ENCODE measurements around the gene FLT3. TPM values are rescaled to one million over a fixed set of nuclear protein-coding genes. Genes with fewer than 3 reads are reported as not detected.

Gene FLT3
- total RNA-seq, 2 experiments from 2014 or later = 0.39 to 0.55 TPM

DNA sequence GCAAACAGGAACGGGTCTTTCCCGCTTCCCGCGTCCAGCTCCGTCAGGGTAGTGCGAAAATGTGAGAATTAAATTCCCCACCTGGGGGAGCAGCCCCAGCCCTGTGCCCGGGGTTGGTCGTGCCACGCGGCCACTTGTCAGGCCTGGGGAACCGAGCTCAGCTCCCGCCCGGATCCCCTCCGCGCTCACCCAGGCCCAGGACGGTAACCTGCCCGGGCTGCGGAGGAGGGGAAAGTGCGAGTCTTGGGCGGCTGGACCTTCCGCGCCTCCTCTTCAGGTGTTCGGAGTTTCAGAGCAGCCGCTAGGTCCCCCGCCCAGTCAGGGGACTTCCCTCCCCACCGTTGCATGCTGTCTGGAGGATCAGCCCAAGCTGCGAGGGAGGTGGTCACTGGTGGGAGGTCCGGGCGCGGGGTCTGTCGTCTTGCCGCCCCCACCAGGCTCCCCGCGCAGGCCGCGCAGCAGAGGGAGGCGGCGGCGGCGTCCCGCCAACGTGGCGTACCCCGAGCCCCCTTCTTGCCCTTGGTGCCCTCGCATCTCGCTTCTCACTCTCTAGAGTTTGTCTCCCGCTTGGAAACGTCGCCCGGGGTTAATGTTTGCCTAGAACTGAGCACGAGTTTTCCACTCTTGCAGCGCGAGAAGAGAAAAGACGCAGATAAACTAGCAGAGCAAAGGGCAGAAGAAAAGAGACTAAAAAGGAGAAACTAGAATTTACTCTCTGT lies 119.9 kb downstream of the FLT3 start:
- H3K9me3 ChIP-seq (ENCODE audit: control insufficient read depth in 1 of 2, insufficient read depth in 1 of 2, low read length in 2 of 2) = peaks cover 0 to 14% of the 10 kb centered on the region in 2 experiments
- Mint-ChIP-seq H3K27ac (no peak overlapping the region), H3K4me3 (no peak overlapping the region), H3K9me3 (no peaks in the 10 kb centered on the region), H3K4me1 (ENCODE audit: low read depth) (peaks cover 13% of the 10 kb centered on the region), H3K27me3 (peaks cover 80% of the 10 kb centered on the region), H3K36me3 (ENCODE audit: low read depth) (no peaks in the 10 kb centered on the region)
- CTCF ChIA-PET = interaction anchor here (1.1 kb wide), 1 partner anchor 621 kb away, joined by 3 read pairs; no protein-coding TSS in a partner anchor
- POLR2A ChIA-PET = no interaction called here
- peaks cover 50 to 67% of the 10 kb centered on the region in 2 experiments for H3K27me3 ChIP-seq (ENCODE audit: control insufficient read depth in 1 of 2, insufficient read depth in 2 of 2, low read length in 2 of 2)
- no peak overlapping the region for H3K4me3 ChIP-seq (ENCODE audit: low read length)
- peaks cover 8% of the 10 kb centered on the region for H3K4me1 ChIP-seq (ENCODE audit: insufficient read depth, low read length)
- ATAC-seq (ENCODE audit: poor library complexity) = no peak
- TF ChIP-seq, protein P1, sequence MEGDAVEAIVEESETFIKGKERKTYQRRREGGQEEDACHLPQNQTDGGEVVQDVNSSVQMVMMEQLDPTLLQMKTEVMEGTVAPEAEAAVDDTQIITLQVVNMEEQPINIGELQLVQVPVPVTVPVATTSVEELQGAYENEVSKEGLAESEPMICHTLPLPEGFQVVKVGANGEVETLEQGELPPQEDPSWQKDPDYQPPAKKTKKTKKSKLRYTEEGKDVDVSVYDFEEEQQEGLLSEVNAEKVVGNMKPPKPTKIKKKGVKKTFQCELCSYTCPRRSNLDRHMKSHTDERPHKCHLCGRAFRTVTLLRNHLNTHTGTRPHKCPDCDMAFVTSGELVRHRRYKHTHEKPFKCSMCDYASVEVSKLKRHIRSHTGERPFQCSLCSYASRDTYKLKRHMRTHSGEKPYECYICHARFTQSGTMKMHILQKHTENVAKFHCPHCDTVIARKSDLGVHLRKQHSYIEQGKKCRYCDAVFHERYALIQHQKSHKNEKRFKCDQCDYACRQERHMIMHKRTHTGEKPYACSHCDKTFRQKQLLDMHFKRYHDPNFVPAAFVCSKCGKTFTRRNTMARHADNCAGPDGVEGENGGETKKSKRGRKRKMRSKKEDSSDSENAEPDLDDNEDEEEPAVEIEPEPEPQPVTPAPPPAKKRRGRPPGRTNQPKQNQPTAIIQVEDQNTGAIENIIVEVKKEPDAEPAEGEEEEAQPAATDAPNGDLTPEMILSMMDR (IDR thresholded peaks at IDR 0.05) = no peak
- DNase-seq = no peak
- H3K36me3 ChIP-seq (ENCODE audit: insufficient read depth, low read length) = no peaks in the 10 kb centered on the region
- intact Hi-C loops (cut with DNase I, micrococcal nuclease) = no loop called here
- H3K27ac ChIP-seq (ENCODE audit: low read depth in 1 of 2, low read length in 2 of 2) = no peak overlapping the region

DNA sequence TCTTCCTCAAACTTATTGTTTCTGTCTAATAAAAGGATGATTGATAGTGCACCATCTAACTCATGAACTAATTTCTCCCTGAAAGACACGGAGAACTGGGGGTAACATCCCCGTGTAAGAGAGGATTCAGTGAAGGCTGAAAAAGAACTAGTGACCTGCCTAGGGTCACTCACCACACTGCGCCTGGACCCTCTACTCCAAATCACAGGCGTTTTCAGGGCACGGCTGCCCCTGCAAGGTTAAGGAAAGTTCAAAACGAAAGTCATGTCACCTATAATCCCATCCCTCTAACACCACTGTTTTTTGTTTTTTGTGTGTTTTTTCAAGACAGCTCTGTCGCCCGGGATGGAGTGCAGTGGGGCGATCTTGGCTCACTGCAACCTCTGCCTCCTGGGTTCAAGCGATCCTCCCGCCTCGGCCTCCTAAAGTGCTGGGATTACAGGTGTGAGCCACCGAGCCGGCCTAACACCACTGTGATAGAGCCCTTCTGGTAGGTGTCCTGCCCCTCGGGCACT lies 120.6 kb downstream of the FLT3 start:
- H3K27ac Mint-ChIP-seq = no peak overlapping the region
- ChIA-PET POLR2A (no interaction called here), CTCF (interaction anchor here (1.1 kb wide), 1 partner anchor 621 kb away, joined by 3 read pairs; no protein-coding TSS in a partner anchor)
- H3K4me3 ChIP-seq (ENCODE audit: low read length) = no peak overlapping the region
- H3K4me3 Mint-ChIP-seq = no peak overlapping the region
- TF ChIP-seq, protein P1 (IDR thresholded peaks at IDR 0.05) = no peak
- H3K36me3 Mint-ChIP-seq (ENCODE audit: low read depth) = no peaks in the 10 kb centered on the region
- H3K27me3 ChIP-seq (ENCODE audit: control insufficient read depth in 1 of 2, insufficient read depth in 2 of 2, low read length in 2 of 2) = peaks cover 55 to 71% of the 10 kb centered on the region in 2 experiments
- H3K9me3 Mint-ChIP-seq = no peaks in the 10 kb centered on the region
- H3K27ac ChIP-seq (ENCODE audit: low read depth in 1 of 2, low read length in 2 of 2) = no peak overlapping the region
- peaks cover 86% of the 10 kb centered on the region for H3K27me3 Mint-ChIP-seq
- no peaks in the 10 kb centered on the region for H3K36me3 ChIP-seq (ENCODE audit: insufficient read depth, low read length)
- ATAC-seq (ENCODE audit: poor library complexity) (no peak), DNase-seq (no peak)
- peaks cover 0 to 17% of the 10 kb centered on the region in 2 experiments for H3K9me3 ChIP-seq (ENCODE audit: control insufficient read depth in 1 of 2, insufficient read depth in 1 of 2, low read length in 2 of 2)
- intact Hi-C loops (cut with DNase I, micrococcal nuclease) = no loop called here
- peaks cover 13% of the 10 kb centered on the region for H3K4me1 Mint-ChIP-seq (ENCODE audit: low read depth)
- peaks cover 8% of the 10 kb centered on the region for H3K4me1 ChIP-seq (ENCODE audit: insufficient read depth, low read length)

DNA sequence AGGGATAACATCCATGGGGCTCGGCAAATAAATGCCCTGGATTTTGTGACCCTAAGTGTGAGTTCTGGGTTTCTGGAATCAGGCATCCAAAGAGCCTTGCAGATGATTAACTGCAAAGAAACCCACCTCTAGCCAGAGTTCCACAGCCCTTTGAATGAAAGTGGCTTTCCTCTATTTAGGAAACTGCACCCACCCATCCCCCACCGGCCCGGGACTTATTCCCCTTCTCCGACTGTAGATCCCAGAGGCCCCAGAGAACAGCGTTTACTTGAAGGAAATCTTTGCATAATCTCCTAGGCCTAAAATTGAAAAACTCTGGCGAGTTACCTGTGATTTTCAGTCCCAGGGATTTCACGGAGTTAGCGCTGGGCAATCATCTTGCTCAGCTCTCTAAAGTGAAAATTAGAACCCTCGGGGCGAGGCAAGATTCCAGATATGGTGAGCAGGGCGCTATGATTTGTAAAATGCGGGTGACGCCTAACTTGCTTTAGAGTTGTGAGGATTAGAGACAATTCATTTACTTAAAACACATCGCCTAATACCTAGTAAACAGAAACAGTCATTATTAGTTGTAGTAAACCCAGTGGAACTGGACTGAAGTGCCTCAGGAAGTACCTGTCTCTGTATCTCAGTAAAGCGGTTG lies 121.3 kb downstream of the FLT3 start:
- peaks cover 0 to 17% of the 10 kb centered on the region in 2 experiments for H3K9me3 ChIP-seq (ENCODE audit: control insufficient read depth in 1 of 2, insufficient read depth in 1 of 2, low read length in 2 of 2)
- H3K27me3 ChIP-seq (ENCODE audit: control insufficient read depth in 1 of 2, insufficient read depth in 2 of 2, low read length in 2 of 2) = peaks cover 62 to 78% of the 10 kb centered on the region in 2 experiments
- H3K36me3 Mint-ChIP-seq (ENCODE audit: low read depth) = no peaks in the 10 kb centered on the region
- CTCF ChIA-PET = no interaction called here
- TF ChIP-seq, protein P1 (IDR thresholded peaks at IDR 0.05) = no peak
- POLR2A ChIA-PET = no interaction called here
- no peaks in the 10 kb centered on the region for H3K36me3 ChIP-seq (ENCODE audit: insufficient read depth, low read length)
- peaks cover 13% of the 10 kb centered on the region for H3K4me1 Mint-ChIP-seq (ENCODE audit: low read depth)
- no peak overlapping the region for H3K4me3 ChIP-seq (ENCODE audit: low read length)
- no peaks in the 10 kb centered on the region for H3K9me3 Mint-ChIP-seq
- H3K4me1 ChIP-seq (ENCODE audit: insufficient read depth, low read length) = peaks cover 8% of the 10 kb centered on the region
- H3K4me3 Mint-ChIP-seq = no peak overlapping the region
- no peak overlapping the region for H3K27ac Mint-ChIP-seq
- no peak for DNase-seq
- H3K27me3 Mint-ChIP-seq = peaks cover 89% of the 10 kb centered on the region
- no peak overlapping the region for H3K27ac ChIP-seq (ENCODE audit: low read depth in 1 of 2, low read length in 2 of 2)
- intact Hi-C loops (cut with DNase I, micrococcal nuclease) = no loop called here
- ATAC-seq (ENCODE audit: poor library complexity) = no peak

All from CD4-positive, alpha-beta T cell (primary cell).